ENCODE results near the gene DUSP5. TPM values are rescaled to one million over a fixed set of nuclear protein-coding genes. Genes with fewer than 3 reads are reported as not detected.
A peak's percentile ranks its signal among the peaks of the same experiment; 100 is the strongest.

The DUSP5 gene
- total and polyA plus RNA-seq, 2 of the 8 experiments (the other 6 are each of a cell fraction or from before 2014, with no cell fraction given): 13.6 to 30.3 TPM

- TF ChIP-seq EZH2 (IDR thresholded peaks at IDR 0.05; ENCODE audit: low read depth, low read length, severe bottlenecking) (no peak), NRF1 (IDR thresholded peaks at IDR 0.05; ENCODE audit: low read depth, low read length) (no peak), SIX5 (IDR thresholded peaks at IDR 0.05; ENCODE audit: low read depth, low read length) (no peak), KDM4A (IDR thresholded peaks at IDR 0.05; ENCODE audit: low read depth, low read length, severe bottlenecking) (no peak), KDM1A (IDR thresholded peaks at IDR 0.05; ENCODE audit: borderline replicate concordance, low read length) (no peak), RXRA (IDR thresholded peaks at IDR 0.05; ENCODE audit: insufficient read depth, low read depth, low read length) (no peak), CHD1 (IDR thresholded peaks at IDR 0.05; ENCODE audit: low read depth, low read length) (no peak), TAF1 (IDR thresholded peaks at IDR 0.05; ENCODE audit: low read depth, low read length) (0 out of 2 replicates have a peak, but pooled peaks have one; percentile 31), EP300 (IDR thresholded peaks at IDR 0.05; ENCODE audit: borderline replicate concordance in 1 of 2, low read depth in 2 of 2, low read length in 2 of 2) (no peak), BACH1 (IDR thresholded peaks at IDR 0.05; ENCODE audit: low read length) (no peak), SP4 (IDR thresholded peaks at IDR 0.05; ENCODE audit: low read length) (no peak), CTBP2 (IDR thresholded peaks at IDR 0.05; ENCODE audit: borderline replicate concordance, insufficient read depth, insufficient read length, low read length) (no peak), TBP (IDR thresholded peaks at IDR 0.05; ENCODE audit: low read depth, low read length) (no peak), RNF2 (IDR thresholded peaks at IDR 0.05; ENCODE audit: borderline replicate concordance, low read depth, low read length, missing control alignments, poor library complexity, severe bottlenecking) (peak; percentile 9), ASH2L (IDR thresholded peaks at IDR 0.05; ENCODE audit: low read length) (no peak), SAP30 (IDR thresholded peaks at IDR 0.05; ENCODE audit: insufficient read depth, insufficient replicate concordance, low read length) (no peak), POU5F1 (IDR thresholded peaks at IDR 0.05; ENCODE audit: low read depth, low read length) (no peak), BRCA1 (IDR thresholded peaks at IDR 0.05; ENCODE audit: low read depth, low read length) (no peak), EGR1 (IDR thresholded peaks at IDR 0.05; ENCODE audit: borderline replicate concordance, low read depth, low read length) (no peak), CTCF (IDR thresholded peaks at IDR 0.05; ENCODE audit: control extremely low read depth in 1 of 3, insufficient read depth in 1 of 3, low read depth in 1 of 3, low read length in 3 of 3) (peak in 1 of 3 experiments; percentile 20; a peak in 1 of 4 replicates), RFX5 (IDR thresholded peaks at IDR 0.05; ENCODE audit: borderline replicate concordance, low read depth, low read length) (no peak)
Measured at GRCh38 chr10:110498982-110499795, 1.5 kb downstream of the DUSP5 start (continued).
